UCSD-AML1 (cell line): ENCODE data around the gene RPAP2.
"Not testable (repeated sequence)": the region's sequence is repeated elsewhere in the genome, so short reads cannot be mapped to it uniquely, and the experiment has no call there.

Source experiments
- DNase-seq: peaks from one replicate; lab custom pipeline; 2025; ENCODE audit not compliant: unreplicated experiment; lab: John Stamatoyannopoulos, UW

The RPAP2 gene

DNA sequence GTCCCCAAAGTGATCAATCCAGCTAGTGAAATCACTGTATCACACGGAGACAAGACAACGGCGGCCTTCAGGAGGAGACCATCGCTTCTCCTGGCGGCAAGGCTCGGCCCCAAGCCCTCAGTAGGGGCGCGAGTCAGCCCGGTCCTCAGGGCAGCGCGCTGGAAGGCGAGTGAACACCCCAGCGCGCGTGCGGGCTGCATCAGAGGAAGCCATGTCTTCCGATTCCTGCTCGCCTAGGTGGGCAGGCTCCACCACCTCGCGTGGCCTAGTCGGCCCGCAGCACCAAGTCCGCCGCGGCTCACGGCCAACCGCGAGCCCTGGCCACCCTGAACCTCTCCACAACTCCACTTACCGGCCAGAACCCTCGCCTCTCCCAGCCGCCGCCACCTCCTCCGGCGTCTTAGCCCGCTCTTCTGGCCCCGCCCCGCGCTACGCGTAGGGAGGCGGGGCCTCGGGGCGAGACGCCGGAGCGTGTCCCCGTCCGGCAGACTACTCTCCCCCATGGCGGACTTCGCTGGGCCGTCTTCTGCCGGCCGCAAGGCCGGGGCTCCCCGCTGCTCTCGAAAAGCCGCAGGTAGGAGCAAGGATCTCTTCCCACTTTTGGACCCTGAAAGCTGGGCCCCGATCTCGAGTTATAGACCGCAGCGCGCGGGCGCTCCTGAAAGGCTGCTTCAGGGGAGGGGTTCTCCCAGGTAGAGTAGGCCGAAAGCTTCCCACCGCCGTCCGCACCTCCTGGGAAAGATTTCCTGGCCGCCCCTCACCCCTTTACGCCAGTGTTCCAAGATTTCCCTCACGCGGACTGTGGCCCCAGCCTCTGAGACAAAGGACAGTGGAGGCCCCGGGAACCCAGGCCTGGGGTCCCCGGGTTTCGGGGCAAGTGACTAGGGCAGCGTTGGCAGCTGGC, at the start of gene RPAP2, which contains the start of gene GLMN:
RPAP2 (plus strand) TSS at position 487 of the 904 bp plus-strand sequence; CDS start at position 502, 15 bp downstream.
GLMN (minus strand) TSS at position 415 of the 904 bp plus-strand sequence. CDS start 988 bp downstream, outside the sequence.
- peak; percentile 91 for DNase-seq

DNA sequence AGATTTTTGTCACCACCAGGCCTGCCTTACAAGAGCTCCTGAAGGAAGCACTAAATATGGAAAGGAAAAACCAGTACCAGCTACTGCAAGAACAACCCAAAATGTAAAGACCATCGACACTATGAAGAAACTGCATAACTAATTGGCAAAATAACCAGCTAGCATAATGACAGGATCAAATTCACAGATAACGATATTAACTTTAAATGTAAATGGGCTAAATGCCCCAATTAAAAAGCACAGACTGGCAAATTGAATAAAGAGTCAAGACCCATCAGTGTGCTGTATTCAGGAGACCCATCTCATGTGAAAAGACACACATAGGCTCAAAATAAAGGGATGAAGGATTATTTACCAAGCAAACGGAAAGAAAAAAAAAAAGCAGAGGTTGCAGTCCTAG, 44.1 kb upstream of the RPAP2 start:
- DNase-seq = not testable (repeated sequence)

DNA sequence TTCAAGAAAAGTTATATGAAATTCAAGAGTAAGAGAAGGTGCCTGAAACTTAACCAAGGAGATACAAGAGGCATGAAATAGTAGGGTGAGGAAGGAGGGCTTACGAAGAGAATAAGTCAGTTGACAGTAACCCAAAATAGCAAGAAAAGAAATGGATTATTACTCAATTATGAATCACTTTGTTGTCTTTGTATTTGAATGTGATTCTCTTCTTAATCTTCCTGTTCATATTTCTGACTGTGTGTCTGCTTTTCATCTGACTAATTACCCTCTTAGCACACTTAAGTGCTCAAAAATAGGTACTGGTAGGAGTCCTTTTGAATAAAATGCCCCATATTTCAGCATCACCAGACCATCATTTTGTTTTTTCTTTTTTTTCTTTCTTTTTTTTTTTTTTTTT, 39.5 kb upstream of the RPAP2 start:
- DNase-seq = no peak

DNA sequence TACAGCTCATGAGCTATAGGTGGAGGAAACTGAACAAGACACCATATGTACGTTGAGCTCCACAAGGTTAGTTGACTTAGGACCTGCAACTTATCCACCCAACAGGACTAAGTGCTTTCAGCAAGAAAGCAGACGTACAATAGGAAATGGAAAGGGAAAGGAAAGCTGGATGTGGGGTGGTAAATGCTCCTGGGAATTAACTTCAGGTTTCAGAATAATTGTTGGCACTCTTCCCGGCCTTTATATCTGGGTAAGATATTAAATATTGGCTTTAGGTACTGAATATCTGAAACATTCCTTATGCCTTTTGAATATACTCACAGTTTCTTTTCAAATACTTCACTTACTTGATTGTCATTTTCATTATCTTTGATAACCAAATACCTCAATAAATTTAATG, 36.3 kb upstream of the RPAP2 start:
- DNase-seq = no peak

DNA sequence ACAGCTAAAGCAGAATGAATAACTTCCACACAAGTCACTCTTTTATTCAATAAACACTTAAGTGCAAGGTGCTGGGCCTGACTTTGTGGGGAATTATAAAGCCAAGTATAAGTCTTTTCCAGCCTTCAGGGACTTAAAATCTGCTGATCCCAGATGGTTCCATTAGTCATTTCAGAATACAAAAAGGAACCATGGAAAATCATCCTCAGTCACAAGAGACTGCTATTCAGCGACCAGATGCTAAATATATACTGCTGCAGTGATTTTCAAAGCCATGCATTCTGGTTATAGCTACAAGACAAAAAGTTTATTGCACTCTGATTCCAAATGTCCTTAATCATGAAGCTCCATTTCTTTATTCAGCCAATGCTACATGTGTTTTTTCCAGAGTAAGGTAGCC, 25.8 kb upstream of the RPAP2 start:
- no peak for DNase-seq

DNA sequence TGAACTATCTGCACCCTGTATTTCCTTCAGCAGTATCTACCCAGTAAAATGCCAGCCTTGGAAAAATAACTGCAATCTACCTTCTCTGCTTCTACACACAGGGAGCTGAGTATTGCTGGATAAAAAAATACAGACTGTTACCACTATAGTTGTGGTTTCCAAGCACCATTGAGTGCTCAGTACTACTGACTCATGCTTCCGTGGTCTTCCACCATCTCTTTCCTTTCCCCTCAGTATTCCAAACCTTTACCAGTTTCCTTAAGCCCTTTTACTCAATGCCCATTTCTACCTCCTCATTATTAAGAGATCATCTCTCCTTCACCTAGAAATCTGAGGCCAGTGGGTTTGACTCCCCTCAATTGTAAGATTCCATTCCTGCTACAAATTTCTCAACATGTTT, 23.9 kb upstream of the RPAP2 start:
- DNase-seq = no peak

DNA sequence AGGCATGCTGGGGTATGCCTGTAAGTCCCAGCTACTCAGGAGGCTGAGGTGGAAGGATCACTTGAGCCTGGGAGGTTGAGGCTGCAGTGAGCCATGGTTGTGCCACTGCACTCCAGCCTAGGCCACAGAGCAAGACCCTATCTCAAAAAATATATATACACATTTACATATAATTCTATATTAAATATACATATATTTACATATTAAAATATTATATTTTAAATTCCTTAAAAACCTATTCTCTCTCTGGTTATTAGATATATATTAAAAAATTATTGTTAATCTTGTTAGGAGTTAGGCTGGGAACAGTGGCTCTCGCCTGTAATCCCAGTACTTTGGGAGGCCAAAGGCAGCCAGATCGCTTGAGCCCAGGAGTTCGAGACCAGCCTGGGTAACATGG, 22.8 kb upstream of the RPAP2 start:
- DNase-seq = no peak

DNA sequence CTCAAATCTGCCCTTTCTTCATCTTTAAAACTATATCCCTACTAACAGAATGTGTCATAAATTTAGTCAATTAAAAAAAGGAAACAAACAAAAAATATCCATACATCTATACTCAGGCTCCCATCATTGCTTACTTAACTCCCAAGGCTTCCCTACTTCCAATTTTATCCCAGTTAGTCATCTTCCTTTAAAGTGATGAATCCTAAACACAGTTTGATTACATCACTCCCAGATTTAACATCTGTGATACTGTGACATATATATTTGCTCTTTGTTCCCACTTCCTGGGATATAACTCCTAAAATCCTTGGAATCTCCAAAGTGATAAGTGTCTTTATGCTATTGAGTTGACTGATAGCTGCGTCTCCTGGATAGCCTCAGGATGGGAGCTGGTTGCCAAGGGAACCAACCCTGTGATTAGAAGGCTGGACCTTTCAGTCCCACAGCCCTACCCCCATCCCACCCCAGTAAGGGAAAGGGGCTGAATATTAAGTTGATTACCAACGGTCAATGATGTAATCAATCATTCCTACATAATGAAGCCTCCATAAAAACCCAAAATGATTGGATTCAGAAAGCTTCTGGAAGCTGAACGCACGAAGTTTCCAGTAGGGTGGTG, 21.6 kb upstream of the RPAP2 start:
- no peak for DNase-seq

DNA sequence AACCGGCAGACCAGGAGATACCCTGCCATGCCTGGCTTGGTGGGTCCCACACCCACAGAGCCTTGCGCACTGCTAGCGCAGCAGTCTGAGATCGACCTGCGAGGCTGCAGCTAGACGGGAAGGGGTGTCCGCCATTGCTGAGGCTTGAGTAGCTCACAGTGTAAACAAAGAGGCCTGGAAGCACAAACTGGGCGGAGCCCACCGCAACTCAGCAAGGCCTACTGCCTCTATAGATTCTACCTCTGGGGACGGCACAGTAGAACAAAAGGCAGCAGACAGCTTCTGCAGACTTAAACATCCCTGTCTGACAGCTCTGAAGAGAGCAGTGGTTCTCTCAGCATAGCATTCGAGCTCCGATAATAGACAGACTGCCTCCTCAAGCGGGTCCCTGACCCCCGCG, 19.1 kb upstream of the RPAP2 start:
- DNase-seq = not testable (repeated sequence)

DNA sequence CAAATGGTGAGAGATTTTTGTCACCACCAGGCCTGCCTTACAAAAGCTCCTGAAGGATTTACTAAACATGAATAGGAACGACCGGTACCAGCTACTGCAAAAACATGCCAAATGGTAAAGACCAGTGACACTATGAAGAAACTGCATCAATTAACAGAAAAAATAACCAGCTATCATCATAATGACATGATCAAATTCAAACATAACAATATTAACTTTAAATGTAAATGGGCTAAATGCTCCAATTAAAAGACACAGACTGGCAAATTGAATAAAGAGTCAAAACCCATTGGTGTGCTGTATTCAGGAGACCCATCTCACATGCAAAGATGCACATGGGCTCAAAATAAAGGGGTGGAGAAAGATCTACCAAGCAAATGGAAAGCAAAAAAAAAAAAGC, 17.4 kb upstream of the RPAP2 start:
- not testable (repeated sequence) for DNase-seq

DNA sequence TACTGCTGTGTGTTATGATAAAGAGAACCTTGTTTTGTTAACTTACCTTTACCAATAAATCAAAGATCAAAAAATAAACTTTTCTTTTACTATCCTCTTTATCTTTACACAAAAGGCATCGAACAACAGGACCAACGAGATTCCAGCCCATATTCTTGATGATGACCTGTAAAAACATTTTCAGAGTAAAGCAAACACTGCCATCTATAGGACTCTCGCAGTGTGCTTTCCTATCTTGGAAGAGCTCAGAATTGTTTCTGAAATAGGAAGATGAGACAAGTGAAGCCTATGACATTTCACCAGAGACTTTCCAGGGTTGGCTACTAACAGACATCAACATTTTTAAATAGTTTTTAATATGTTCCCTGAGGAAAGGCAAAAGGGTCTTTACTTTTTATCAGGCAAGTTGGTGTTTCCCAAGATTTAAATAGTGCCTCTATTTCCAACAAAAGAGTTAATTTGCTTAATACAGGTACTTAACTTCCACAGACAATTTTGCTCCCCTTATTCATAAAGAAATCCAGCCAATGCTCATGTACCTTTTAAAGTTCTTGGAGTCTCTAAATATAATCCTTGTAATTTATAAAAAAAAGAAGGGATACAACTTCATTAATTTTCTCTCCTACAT, 7.4 kb upstream of the RPAP2 start:
- no peak for DNase-seq

DNA sequence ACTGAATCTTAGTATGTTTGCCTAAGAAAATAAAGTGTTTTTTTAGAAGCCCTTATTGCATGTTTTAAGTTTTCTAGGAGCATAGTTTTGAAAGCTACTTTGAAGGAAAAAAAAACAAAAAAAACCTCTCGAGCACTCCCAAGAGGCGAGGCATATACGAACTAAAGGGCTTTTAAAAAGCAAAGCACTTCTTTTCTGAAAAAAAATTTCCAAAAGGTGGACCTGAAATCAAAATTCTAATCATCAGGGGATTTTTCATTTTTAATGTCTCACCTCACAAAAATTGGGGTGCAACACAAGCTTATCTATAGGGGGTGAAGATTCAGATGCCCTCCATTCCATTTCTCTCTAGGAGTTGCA, 666 bp upstream of the RPAP2 start:
- no peak for DNase-seq

DNA sequence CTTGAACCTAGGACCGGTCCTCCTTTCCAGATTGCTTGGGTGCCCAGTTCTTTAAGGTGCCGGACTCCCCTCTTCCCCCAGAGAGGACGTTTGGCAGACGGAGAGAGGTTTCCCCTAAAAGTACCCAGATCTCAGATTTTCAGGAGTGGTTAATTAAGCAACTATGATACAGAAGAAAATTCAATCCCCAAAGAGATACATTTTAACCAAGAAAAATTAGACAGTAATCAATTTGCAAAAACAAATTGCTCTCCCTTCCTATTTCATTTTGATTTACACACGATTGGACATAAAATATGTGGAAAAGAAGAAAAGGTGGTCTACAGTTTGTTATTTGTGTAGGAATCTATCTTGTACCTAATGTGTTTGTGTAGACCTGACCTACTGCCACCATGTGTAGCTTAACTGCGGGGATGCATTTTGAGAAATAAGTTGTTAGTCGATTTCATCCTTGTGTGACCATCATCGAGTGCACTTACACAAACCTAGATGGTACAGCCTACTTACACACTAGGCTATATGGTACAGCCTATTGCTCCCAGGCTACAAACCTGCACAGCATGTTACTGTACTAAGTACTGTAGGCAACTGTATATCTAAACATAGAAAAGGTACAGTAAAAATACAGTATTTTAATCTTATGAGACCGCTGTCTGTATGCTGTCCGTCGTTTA, 755 bp downstream of the RPAP2 start:
- no peak for DNase-seq

DNA sequence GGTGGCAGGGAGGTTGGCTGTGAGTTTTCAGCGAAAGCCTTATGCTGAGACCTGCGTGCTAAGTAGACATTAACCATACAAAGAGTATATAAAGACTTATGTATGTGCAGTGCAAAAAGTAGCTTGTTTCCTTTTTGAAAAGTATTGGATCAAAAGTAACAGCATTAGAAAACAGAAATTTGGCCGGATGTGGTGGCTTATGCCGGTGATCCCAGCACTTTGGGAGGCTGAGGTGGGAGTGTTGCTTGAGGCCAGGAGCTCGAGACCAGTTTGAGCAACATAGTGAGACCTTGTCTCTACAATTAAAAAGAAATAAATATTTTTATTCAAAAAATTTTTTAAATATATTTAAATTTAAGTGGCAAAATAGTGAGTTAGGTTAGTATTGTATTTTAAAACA, 2.2 kb downstream of the RPAP2 start:
- peak; percentile 11 for DNase-seq

DNA sequence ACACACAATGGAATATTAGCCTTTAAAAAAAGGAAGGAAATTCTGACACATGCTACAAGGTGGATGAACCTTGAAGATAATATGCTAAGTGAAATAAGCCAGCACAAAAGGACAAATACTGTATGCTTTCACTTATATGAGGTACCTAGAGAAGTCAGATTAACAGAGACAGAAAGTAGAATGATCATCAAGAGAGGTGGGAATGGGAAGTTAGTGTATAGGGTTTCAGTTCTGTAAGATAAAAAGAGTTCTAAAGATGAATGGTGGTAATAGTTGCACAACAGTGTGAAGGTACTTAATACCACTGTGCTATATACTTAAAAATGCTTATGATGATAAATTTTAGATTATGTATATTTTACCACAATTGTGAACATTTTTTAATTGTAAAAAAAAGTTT, 7.2 kb downstream of the RPAP2 start:
- no peak for DNase-seq

DNA sequence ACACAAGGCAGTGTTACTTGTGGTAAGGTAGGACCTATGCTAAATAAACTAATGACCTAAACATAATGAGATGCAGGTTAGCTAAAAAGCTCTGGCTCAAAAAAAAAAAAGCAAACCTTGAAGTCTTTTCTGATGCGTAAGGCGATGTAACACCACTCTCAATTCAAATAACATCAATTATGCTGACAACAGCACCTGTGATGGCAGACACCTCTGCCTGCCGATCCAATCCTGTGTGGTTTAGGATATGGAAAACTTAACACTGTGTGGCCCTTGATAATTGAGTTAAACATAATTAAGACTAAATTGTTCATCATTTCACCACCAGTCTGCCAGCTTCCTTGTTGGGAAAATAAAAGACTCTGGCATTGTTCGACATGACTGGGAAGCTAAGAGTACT, 9.1 kb downstream of the RPAP2 start:
- no peak for DNase-seq

DNA sequence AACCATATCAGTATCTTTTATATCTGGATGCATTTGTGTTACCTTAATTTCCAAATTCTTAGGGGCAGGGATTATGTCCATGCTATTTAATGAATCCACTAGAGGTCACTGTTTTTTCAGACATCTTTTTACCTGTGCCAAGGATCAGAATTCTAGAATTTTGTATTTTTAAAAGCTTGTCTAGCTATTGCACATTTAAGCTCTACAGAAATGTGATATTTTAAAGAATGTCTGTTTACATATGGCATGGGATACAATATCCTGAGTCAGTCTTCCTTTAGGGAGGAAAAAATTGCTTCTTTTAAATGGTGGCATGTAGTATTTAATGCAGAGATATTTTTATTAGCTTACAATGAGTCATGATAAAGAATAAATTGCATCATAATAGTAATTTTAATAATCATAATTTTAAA, 11.3 kb downstream of the RPAP2 start:
- DNase-seq = no peak

DNA sequence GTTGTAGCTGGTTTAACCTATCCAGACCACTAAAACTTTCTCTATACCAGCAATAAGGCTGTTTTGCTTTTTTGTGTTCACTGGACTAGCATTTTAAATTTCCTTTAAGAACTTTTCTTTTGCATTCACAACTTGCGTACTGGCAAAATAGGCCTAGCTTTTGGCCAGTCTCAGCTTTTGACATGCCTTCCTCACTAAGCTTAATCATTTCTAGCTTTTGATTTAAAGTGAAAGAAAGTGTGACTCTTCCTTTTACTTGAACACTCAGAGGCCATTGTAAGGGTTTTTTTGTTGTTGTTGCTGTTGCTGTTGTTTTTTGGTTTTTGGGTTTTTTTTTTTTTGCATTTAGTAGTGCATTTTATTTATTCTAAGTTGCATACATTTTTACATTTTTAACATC, 15.2 kb downstream of the RPAP2 start:
- no peak for DNase-seq

DNA sequence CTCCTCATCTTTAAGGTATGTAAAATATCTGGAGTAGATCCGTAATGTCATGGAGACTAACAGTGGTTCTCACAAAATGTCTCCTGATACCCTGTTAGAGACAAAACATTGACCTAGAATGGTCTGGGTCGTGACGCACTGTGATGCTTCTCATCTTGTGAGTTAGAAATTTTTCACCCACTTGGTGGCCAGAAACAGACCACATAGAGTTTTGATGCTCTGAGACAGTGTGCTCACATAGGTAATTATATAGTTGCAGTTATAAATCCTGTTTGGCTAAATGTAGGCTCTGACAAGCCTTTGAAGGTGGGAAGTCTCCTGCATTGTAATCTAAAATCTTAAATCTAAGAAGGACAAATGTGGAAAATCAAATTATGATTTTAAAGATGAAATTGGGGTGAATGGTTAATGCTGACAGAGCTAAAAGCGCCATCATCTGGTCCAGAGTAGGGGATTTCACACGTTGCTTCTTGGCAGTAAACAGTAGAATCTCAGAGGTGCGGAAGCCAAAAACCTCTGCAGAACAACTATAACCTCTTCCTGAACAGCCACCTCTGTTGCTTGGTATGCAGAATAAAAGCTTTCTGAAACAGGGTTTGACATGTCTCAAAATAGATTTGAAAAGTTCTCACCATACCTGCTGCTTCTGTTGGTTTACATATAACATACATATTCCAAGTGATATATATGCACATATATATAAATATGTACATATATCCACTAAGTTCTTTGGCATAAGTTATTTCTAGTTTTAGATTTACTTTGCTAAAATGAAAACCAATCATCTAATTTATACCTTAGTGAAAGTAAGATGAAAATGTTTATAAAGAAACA, 17.1 kb downstream of the RPAP2 start:
- DNase-seq = no peak

DNA sequence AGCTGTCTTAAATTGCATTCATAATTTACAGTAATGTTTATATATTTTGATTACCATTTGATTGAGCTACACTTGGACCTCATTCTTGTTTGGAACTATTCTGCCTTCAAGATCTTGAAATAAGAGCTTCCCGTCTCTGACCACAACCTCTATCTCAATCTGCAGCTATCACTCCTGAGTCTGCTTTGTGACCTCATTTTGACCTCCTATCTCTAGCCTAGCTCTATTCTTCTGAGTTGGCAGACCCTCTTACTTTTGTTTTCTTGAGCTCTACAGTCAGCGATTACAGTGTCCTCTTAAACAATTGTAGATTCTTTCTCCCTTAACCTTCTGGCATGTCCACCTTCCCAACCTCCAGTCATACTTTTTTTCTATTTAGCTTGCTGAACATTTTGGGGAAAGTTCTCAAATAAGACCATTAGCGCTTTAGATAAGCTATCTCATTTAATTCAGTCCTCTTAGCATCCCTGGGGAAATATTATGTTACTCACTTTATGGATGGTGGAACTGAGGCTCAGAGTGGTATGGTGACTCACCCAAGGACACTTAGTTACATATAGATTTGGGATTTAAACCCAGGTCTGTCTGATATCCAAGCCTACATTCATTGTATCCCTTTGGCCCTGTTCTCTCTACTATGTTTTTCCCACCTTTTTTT, 19.1 kb downstream of the RPAP2 start:
- no peak for DNase-seq
